Naive thymus-derived CD8-positive, alpha-beta T cell (primary cell): ENCODE data around the gene FSHR. TPM values are rescaled to one million over a fixed set of nuclear protein-coding genes. Genes with fewer than 3 reads are reported as not detected.

Experiments
- ATAC-seq, 2 donors: fragments of 150-1000 bp; cut with Tn5 transposase in 1 of 2; sonication (Bioruptor Pico), chemical (Tn5 transposase) in 1 of 2; 1 replicate in 1 of 2; 2 replicates in 1 of 2; pipeline ENCODE4 v1.10.0; 2021; ENCODE audit warnings: mild to moderate bottlenecking in 2 of 2, moderate library complexity in 2 of 2
- POLR2A ChIA-PET: fragments of 350-600 bp; sonication (Branson Sonifier 250); formaldehyde crosslinking; loops from one replicate; lab custom pipeline; 2021; ENCODE audit warnings: antibody characterized with exemption; lab: Charles Lee
- DNase-seq, 10 donors: peaks; one replicate each; pipeline versions ENCODE4 v3.0.0 to v3.0.0-alpha.2; 2020 to 2022
- H3K27ac Mint-ChIP-seq, 10 donors: one replicate each; pipeline ENCODE4 v1.8.0; 2020 to 2022; ENCODE audit warnings: mild to moderate bottlenecking in 10 of 10, mixed read lengths in 10 of 10, moderate library complexity in 4 of 10, inconsistent platforms in 1 of 10
- H3K27me3 Mint-ChIP-seq, 5 donors: one replicate each; pipeline ENCODE4 v1.8.0; 2021 to 2022; ENCODE audit warnings: mixed read lengths in 5 of 5
- H3K36me3 Mint-ChIP-seq, 3 donors: one replicate each; pipeline ENCODE4 v1.8.0; 2020 to 2022; ENCODE audit warnings: mixed read lengths in 3 of 3, mild to moderate bottlenecking in 2 of 3, inconsistent platforms in 1 of 3
- H3K4me1 Mint-ChIP-seq, 4 donors: one replicate each; pipeline ENCODE4 v1.8.0; 2021 to 2022; ENCODE audit warnings: mixed read lengths in 4 of 4
- H3K4me3 Mint-ChIP-seq, 10 donors: one replicate each; pipeline ENCODE4 v1.8.0; 2020 to 2022; ENCODE audit warnings: mild to moderate bottlenecking in 10 of 10, mixed read lengths in 10 of 10, moderate library complexity in 6 of 10, inconsistent platforms in 1 of 10
- H3K9me3 Mint-ChIP-seq, 9 donors: one replicate each; pipeline ENCODE4 v1.8.0; 2020 to 2022; ENCODE audit warnings: mixed read lengths in 9 of 9, mild to moderate bottlenecking in 3 of 9, inconsistent platforms in 1 of 9, moderate library complexity in 1 of 9
- polyA plus RNA-seq, 3 donors: library from polyadenylated mRNA; unstranded; fragments of 300-500 nt; fragmentation: Illumina TruSeq; gene quantifications; one replicate each; pipeline ENCODE4 v1.2.3, GENCODE V29; 2021
- total RNA-seq, 8 experiments: library from RNA in 2 of 8; stranded (reverse) in 2 of 8; gene quantifications; one replicate each; pipeline ENCODE4 v1.2.3 and lab custom pipeline; 2021 to 2026

The FSHR gene
- total RNA-seq = not detected
- polyA plus RNA-seq = not detected
- 0 reads per million in 6 experiments for total RNA-seq (lab: John Stamatoyannopoulos, UW)

- H3K4me1 Mint-ChIP-seq = no peaks in the 10 kb centered on the region
Observed at GRCh38 chr2:49154140-49154539, at the start of gene FSHR. FSHR (minus strand) TSS chr2:49154515; CDS start chr2:49154417, 98 bp downstream.

DNA sequence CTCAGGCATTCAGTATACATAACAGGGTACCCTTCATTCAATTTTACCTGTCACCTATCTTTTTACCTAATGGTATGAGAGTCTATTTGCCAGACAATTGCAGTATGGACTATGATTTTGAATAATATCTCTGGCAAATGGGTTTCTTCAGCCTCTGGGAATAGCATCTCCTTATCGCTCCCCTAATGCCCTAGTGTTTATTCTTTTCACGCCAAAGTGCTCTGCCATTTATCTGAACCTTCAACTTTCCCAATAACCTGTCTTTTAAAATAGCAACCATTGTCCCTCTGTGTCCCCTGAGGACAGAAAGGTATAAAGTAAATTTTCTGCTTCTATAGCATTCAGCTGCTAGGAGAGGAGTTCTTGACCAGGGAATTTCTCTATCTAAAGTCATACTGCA lies 45.0 kb upstream of the FSHR start:
- no peak for ATAC-seq
- POLR2A ChIA-PET = no interaction called here
- Mint-ChIP-seq H3K9me3 (peaks cover 0 to 9% (median 1%) of the 10 kb centered on the region in 9 donors), H3K4me3 (no peak overlapping the region), H3K36me3 (no peaks in the 10 kb centered on the region), H3K27me3 (no peaks in the 10 kb centered on the region), H3K4me1 (no peaks in the 10 kb centered on the region), H3K27ac (no peak overlapping the region)
- DNase-seq = no peak

More at GRCh38 chr2:49154140-49154539, at the start of gene FSHR:
- POLR2A ChIA-PET = no interaction called here
- H3K27ac Mint-ChIP-seq = no peak within 1 kb of the TSS
- H3K9me3 Mint-ChIP-seq = peaks cover 0 to 6% (median 0%) of the 10 kb centered on the region in 9 donors
- H3K4me3 Mint-ChIP-seq = no peak within 1 kb of the TSS
- no peaks in the 10 kb centered on the region for H3K27me3 Mint-ChIP-seq
- DNase-seq = no peak
- H3K36me3 Mint-ChIP-seq = no peaks in the 10 kb centered on the region
- no peak for ATAC-seq

DNA sequence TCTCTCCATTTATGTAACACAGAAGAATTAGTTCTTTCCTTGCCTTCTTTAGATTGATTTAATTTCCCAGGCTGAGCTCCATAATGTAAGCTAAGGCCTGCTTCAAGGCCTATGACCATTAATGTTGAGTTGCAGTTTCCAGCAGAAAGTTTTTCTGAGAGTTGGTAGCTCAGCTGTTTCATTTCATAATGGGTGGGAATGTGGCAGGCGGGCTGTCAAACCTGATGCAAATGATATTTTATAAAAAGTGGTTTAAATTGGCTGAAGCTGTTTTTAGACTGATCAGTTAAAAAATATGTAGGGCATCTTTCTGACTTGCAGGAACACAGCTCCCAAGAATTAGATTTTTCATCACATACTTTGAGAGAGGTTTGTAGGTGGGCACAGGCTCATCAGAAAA lies 40.4 kb upstream of the FSHR start:
- DNase-seq (no peak), ATAC-seq (no peak)
- POLR2A ChIA-PET = no interaction called here
- Mint-ChIP-seq H3K9me3 (peaks cover 0 to 2% (median 0%) of the 10 kb centered on the region in 9 donors), H3K4me1 (no peaks in the 10 kb centered on the region), H3K36me3 (no peaks in the 10 kb centered on the region), H3K27me3 (no peaks in the 10 kb centered on the region), H3K27ac (no peak overlapping the region), H3K4me3 (no peak overlapping the region)

GRCh38 chr2:49192036-49192435 lies 37.7 kb upstream of the FSHR start:
- DNase-seq = no peak

GRCh38 chr2:49189512-49190225 lies 35.4 kb upstream of the FSHR start:
- H3K36me3 Mint-ChIP-seq = no peaks in the 10 kb centered on the region
- H3K27ac Mint-ChIP-seq = no peak overlapping the region
- POLR2A ChIA-PET = no interaction called here
- no peaks in the 10 kb centered on the region for H3K27me3 Mint-ChIP-seq
- H3K9me3 Mint-ChIP-seq = peaks cover 0 to 22% (median 4%) of the 10 kb centered on the region in 9 donors
- ATAC-seq (no peak), DNase-seq (no peak)
- H3K4me3 Mint-ChIP-seq = no peak overlapping the region
- H3K4me1 Mint-ChIP-seq = no peaks in the 10 kb centered on the region

More at GRCh38 chr2:49192036-49192435, 37.7 kb upstream of the FSHR start:
- Mint-ChIP-seq H3K27ac (no peak overlapping the region), H3K27me3 (no peaks in the 10 kb centered on the region), H3K4me1 (no peaks in the 10 kb centered on the region), H3K4me3 (no peak overlapping the region), H3K9me3 (peaks cover 0 to 6% (median 0%) of the 10 kb centered on the region in 9 donors), H3K36me3 (no peaks in the 10 kb centered on the region)
- no peak for ATAC-seq
- POLR2A ChIA-PET = no interaction called here

DNA sequence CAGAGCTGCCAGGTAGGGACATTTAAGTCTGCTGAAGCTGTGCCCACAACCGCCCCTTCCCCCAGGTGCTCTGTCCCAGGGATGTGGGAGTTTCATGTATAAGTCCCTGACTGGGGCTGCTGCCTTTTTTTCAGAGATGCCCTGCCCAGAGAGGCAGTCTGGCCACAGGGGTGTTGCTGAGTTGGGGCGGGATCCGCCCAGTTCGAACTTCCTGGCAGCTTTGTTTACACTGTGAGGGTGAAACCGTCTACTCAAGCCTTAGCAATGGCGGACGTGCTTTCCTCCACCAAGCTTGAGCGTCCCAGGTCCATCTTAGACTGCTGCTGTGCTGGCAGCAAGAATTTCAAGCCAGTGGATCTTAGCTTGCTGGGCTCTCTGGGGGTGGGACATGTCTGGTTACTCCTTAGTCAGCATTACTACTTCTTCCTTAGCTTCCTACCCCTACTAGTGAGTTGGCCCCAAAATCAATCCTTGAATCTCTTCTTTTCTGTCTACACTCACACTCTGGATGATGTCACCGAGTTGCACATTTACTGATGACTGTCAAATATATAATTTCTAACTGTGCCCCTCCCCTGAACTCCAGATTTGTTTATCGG lies 31.8 kb upstream of the FSHR start:
- POLR2A ChIA-PET = no interaction called here
- H3K4me3 Mint-ChIP-seq = no peak overlapping the region
- H3K4me1 Mint-ChIP-seq = peaks cover 0 to 1% (median 0%) of the 10 kb centered on the region in 4 donors
- H3K27ac Mint-ChIP-seq = no peak overlapping the region
- H3K9me3 Mint-ChIP-seq = peaks cover 0 to 36% (median 6%) of the 10 kb centered on the region in 9 donors
- DNase-seq = no peak
- no peaks in the 10 kb centered on the region for H3K27me3 Mint-ChIP-seq
- no peak for ATAC-seq
- no peaks in the 10 kb centered on the region for H3K36me3 Mint-ChIP-seq

DNA sequence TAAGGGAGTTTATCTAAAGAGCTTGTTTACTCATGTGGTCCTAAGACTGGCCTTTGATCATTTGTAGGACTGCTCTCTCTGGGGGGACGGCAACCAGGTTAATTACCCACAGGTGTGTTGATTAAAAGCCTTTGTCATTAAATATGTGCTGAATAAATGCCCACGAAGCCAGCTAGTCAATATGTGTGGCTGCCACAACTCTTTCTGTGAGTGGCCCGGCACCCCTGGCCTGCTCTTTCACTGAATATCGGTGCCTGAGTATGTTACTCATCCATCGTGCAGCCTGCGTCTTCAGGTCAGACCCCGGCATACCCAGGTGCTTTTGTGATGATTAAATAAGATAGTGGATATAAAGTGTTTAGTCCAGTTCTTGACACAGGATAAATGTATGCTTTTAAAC lies 24.3 kb upstream of the FSHR start:
- H3K4me3 Mint-ChIP-seq = no peak overlapping the region
- peaks cover 0 to 1% (median 0%) of the 10 kb centered on the region in 4 donors for H3K4me1 Mint-ChIP-seq
- POLR2A ChIA-PET = no interaction called here
- peaks cover 0 to 4% (median 2%) of the 10 kb centered on the region in 9 donors for H3K9me3 Mint-ChIP-seq
- H3K36me3 Mint-ChIP-seq = no peaks in the 10 kb centered on the region
- H3K27me3 Mint-ChIP-seq = no peaks in the 10 kb centered on the region
- H3K27ac Mint-ChIP-seq = no peak overlapping the region
- DNase-seq (no peak), ATAC-seq (no peak)

- Mint-ChIP-seq H3K9me3 (peaks cover 0 to 3% (median 0%) of the 10 kb centered on the region in 9 donors), H3K4me1 (peaks cover 0 to 1% (median 0%) of the 10 kb centered on the region in 4 donors), H3K36me3 (no peaks in the 10 kb centered on the region), H3K4me3 (no peak overlapping the region), H3K27ac (no peak overlapping the region), H3K27me3 (no peaks in the 10 kb centered on the region)
- DNase-seq (no peak), ATAC-seq (no peak)
- POLR2A ChIA-PET = no interaction called here
Observed at GRCh38 chr2:49177194-49177593, 22.9 kb upstream of the FSHR start.

DNA sequence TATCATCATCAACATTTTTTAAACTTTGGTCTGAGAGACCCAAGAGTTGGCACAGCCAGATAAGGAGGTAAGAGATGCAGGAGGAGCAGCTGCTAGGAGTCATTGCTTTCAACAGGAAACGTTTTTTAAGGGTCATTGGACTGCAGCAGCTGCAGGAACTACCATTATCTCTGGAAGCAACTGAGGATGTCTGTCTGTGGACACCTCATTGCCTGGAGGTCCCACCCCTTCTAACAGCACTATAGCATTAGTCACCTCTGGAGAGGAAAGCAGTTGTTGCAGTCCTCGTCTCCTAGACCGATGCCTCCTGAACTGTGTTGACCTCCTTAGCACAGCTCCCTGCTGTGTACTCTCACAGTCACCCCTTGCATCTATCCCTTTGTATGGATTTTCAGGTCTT lies 21.5 kb upstream of the FSHR start:
- POLR2A ChIA-PET = no interaction called here
- no peak for DNase-seq
- Mint-ChIP-seq H3K4me3 (no peak overlapping the region), H3K27ac (no peak overlapping the region), H3K27me3 (no peaks in the 10 kb centered on the region), H3K4me1 (no peaks in the 10 kb centered on the region), H3K9me3 (peaks cover 0 to 6% (median 0%) of the 10 kb centered on the region in 9 donors), H3K36me3 (no peaks in the 10 kb centered on the region)
- no peak for ATAC-seq

GRCh38 chr2:49174750-49175149 lies 20.4 kb upstream of the FSHR start:
- no peaks in the 10 kb centered on the region for H3K27me3 Mint-ChIP-seq
- no peak for DNase-seq
- no peaks in the 10 kb centered on the region for H3K36me3 Mint-ChIP-seq
- H3K4me1 Mint-ChIP-seq = no peaks in the 10 kb centered on the region
- no peak overlapping the region for H3K4me3 Mint-ChIP-seq
- no peak overlapping the region for H3K27ac Mint-ChIP-seq
- POLR2A ChIA-PET = no interaction called here
- H3K9me3 Mint-ChIP-seq = peaks cover 0 to 6% (median 2%) of the 10 kb centered on the region in 9 donors
- ATAC-seq = no peak

DNA sequence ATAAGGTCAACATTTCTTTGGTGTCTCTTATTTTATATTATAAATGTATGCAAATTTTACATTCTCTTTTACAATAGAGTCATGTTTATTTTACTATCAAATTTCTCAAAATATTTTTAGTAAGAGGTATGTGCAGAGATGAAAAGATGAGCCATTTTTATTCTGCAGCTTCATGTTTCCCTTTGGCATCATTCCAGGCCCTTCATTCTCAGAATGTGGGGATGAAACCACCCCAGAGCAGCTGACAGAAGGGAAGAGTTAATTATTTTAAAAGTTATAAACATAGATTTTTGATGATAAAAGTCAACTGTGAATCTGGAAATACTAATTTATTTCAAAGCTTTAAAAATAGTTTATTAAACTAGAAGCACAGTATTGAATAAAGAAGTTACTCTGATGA lies 12.8 kb upstream of the FSHR start:
- no peak for ATAC-seq
- H3K27me3 Mint-ChIP-seq = no peaks in the 10 kb centered on the region
- no peak overlapping the region for H3K4me3 Mint-ChIP-seq
- no peaks in the 10 kb centered on the region for H3K36me3 Mint-ChIP-seq
- peaks cover 0 to 13% (median 8%) of the 10 kb centered on the region in 9 donors for H3K9me3 Mint-ChIP-seq
- no peak overlapping the region for H3K27ac Mint-ChIP-seq
- no peak for DNase-seq
- POLR2A ChIA-PET = no interaction called here
- H3K4me1 Mint-ChIP-seq = no peaks in the 10 kb centered on the region

DNA sequence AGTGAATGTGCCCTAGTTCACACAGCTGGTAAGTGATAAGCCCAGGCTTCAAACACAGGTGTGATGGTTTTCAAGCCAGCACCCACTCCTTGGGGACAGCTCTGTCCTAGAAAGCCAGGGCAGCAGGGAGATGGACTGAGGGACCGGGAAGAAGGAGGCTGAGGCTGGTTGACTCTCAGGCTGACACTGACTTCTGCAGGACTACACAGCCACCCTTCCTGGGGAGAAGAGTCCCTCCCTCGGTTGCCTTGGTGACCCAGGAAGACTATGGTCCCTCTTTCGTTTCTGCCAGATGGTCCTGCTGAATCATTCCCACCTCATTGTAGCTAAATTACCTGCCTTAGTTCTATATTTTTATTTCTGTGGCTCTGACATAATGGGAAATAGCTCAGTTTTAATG lies 11.3 kb upstream of the FSHR start:
- no peak for ATAC-seq
- Mint-ChIP-seq H3K4me1 (no peaks in the 10 kb centered on the region), H3K27me3 (no peaks in the 10 kb centered on the region), H3K4me3 (no peak overlapping the region), H3K9me3 (peaks cover 0 to 13% (median 4%) of the 10 kb centered on the region in 9 donors), H3K27ac (no peak overlapping the region), H3K36me3 (no peaks in the 10 kb centered on the region)
- DNase-seq = no peak
- POLR2A ChIA-PET = no interaction called here

DNA sequence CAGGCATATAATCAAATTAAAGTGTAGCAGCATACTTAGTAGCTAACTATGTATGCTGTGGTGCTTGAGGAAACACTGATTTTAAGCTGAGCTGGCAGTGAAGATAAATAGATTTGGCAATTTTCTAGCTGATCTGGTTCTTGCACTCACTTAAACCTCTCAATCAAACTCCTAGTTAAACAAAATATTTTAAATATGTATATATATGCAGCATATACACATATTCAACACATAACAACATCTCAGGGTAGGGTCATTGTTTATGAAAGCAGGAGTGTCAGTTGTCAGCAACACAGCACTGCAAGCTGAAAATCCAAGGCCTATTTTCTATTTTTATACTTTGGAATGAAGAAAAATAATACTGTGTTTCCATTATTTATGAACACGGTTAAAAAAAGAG lies 10.4 kb upstream of the FSHR start:
- Mint-ChIP-seq H3K36me3 (no peaks in the 10 kb centered on the region), H3K4me1 (no peaks in the 10 kb centered on the region), H3K4me3 (no peak overlapping the region), H3K27me3 (no peaks in the 10 kb centered on the region), H3K9me3 (peaks cover 2 to 11% (median 5%) of the 10 kb centered on the region in 9 donors), H3K27ac (no peak overlapping the region)
- POLR2A ChIA-PET = no interaction called here
- ATAC-seq = no peak
- no peak for DNase-seq
